Lower leg skin (tissue), 3 donors: ENCODE results near the gene PRPF18.

ENCODE experiments used
- CTCF ChIP-seq, 3 donors: fragments of 450-650 bp; IDR thresholded peaks; one replicate each; pipeline ENCODE4 v1.5.1; 2016; ENCODE audit warnings: antibody characterized with exemption in 3 of 3, mild to moderate bottlenecking in 3 of 3, moderate library complexity in 2 of 3
- POLR2A ChIP-seq, 2 donors: fragments of 450-650 bp; IDR thresholded peaks; one replicate each; pipeline ENCODE4 v1.6.1; 2016 to 2017; ENCODE audit warnings: antibody characterized with exemption in 2 of 2, mild to moderate bottlenecking in 1 of 2, moderate library complexity in 1 of 2

DNA sequence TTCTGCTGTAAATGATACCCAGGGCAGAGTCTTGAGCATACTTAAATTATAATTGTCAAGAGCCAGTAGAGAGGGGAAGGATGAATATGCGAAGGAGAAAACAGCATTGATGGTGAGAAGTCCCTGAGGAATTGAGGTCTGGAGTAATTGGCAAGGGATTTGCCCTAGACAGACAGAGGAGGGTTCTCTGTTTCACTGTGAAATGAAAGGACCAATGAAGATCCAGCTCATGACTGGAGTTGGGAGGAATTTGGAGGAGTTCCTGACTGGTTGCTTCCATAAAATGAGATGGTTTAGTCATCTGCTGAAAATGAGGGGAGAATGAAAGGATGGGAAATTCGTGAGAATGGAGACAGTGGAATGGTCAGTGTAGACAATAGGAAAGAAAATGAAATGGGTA, 6.8 kb downstream of the PRPF18 start:
- TF ChIP-seq CTCF (IDR thresholded peaks at IDR 0.05), result no peak
- no peak for TF ChIP-seq POLR2A (IDR thresholded peaks at IDR 0.05)
